Memory B cell (primary cell): Measurements from ENCODE around the gene RABIF.
"Not testable (repeated sequence)": the region's sequence is repeated elsewhere in the genome, so short reads cannot be mapped to it uniquely, and the experiment has no call there.

ENCODE experiments used
- ATAC-seq: fragments of 150-1000 bp; cut with Tn5 transposase; 2 replicates; pipeline ENCODE4 v1.10.0; 2021; ENCODE audit warnings: low read depth, mild to moderate bottlenecking, moderate library complexity
- DNase-seq, 2 donors: peaks; one replicate each; pipeline ENCODE4 v3.0.0; 2022; ENCODE audit warnings: low spot score in 2 of 2
- H3K27ac Mint-ChIP-seq: one replicate; pipeline ENCODE4 v1.8.0; 2022; ENCODE audit warnings: mild to moderate bottlenecking, moderate library complexity, mixed read lengths
- H3K27me3 Mint-ChIP-seq: one replicate; pipeline ENCODE4 v1.8.0; 2022; ENCODE audit warnings: mixed read lengths
- H3K36me3 Mint-ChIP-seq: one replicate; pipeline ENCODE4 v1.8.0; 2022; ENCODE audit warnings: mild to moderate bottlenecking, mixed read lengths
- H3K4me1 Mint-ChIP-seq: one replicate; pipeline ENCODE4 v1.8.0; 2022; ENCODE audit warnings: mixed read lengths
- H3K4me3 Mint-ChIP-seq: one replicate; pipeline ENCODE4 v1.8.0; 2022; ENCODE audit warnings: mild to moderate bottlenecking, moderate library complexity, mixed read lengths
- H3K9me3 Mint-ChIP-seq: one replicate; pipeline ENCODE4 v1.8.0; 2022; ENCODE audit warnings: mixed read lengths

RABIF gene

GRCh38 chr1:202888531-202889360 is at the start of gene RABIF:
Gene RABIF, minus strand, starts transcription at chr1:202889149. Its CDS starts 51 bp downstream, at chr1:202889098.
- no peaks in the 10 kb centered on the region for H3K27me3 Mint-ChIP-seq
- DNase-seq, result peak; percentile 90 to 95
- H3K4me1 Mint-ChIP-seq, result peaks cover 6% of the 10 kb centered on the region
- peak; percentile 89 for ATAC-seq
- H3K27ac Mint-ChIP-seq, result peak within 1 kb of the TSS; percentile 84
- peaks cover 12% of the 10 kb centered on the region for H3K36me3 Mint-ChIP-seq
- H3K4me3 Mint-ChIP-seq, result peak within 1 kb of the TSS; percentile 91
- no peaks in the 10 kb centered on the region for H3K9me3 Mint-ChIP-seq

DNA sequence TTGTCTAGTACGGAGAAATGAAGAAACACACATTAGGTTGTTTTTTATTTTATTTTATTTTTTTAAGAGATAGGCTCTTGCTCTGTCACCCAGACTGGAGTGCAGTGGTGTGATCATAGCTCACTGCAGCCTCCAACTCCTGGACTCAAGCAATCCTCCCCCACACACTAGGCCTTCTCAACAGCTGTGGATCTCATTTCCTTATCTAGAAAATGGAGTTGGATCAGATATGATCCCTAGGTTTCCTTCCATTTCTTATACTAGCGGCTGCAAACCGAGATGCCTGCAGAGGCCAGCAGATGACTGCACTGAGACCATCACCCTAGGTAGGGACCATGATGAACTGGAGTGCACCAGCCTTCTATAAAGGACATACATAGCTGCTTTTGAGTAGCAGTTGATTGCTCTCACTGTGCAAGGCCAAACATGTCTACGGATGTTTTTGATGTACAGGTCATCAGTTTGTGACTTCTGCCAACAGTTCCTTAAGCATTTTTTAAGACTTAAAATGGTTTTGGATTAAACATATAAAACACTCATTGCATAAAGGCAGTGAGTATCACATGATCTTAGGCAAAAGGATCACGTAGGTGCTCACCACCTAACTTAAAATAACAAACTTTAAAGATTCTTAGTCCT is 49.5 kb upstream of the RABIF start:
- Mint-ChIP-seq H3K4me1 (no peaks in the 10 kb centered on the region), H3K27me3 (peaks cover 2% of the 10 kb centered on the region), H3K9me3 (no peaks in the 10 kb centered on the region), H3K4me3 (no peak overlapping the region), H3K36me3 (peaks cover 17% of the 10 kb centered on the region), H3K27ac (no peak overlapping the region)
- no peak for ATAC-seq
- no peak for DNase-seq

- not testable (repeated sequence) for H3K9me3 Mint-ChIP-seq, H3K4me1 Mint-ChIP-seq, ATAC-seq, DNase-seq, H3K27me3 Mint-ChIP-seq, H3K27ac Mint-ChIP-seq, H3K4me3 Mint-ChIP-seq, H3K36me3 Mint-ChIP-seq
These were observed 47.5 kb upstream of the RABIF start for GRCh38 chr1:202936409-202936808.

DNA sequence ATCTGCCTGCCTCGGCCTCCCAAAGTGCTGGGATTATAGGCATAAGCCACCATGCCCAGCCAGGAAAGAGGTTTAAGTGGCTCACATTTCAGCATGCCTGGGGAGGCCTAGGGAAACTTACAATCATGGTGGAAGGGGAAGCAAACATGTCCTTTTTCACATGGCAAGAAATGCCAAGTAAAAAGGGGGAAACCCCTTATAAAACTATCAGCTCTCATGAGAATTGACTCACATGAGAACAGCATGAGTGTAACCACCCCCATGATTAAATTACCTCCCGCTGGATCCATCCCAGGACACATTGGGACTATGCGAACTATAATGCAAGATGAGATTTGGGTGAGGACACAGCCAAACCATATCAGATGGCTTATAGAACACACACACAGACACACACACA is 46.9 kb upstream of the RABIF start:
- no peaks in the 10 kb centered on the region for H3K4me1 Mint-ChIP-seq
- no peak overlapping the region for H3K4me3 Mint-ChIP-seq
- peaks cover 2% of the 10 kb centered on the region for H3K27me3 Mint-ChIP-seq
- H3K9me3 Mint-ChIP-seq, result peaks cover 3% of the 10 kb centered on the region
- ATAC-seq (no peak), DNase-seq (no peak)
- no peak overlapping the region for H3K27ac Mint-ChIP-seq
- peaks cover under 1% of the 10 kb centered on the region for H3K36me3 Mint-ChIP-seq

- ATAC-seq, result no peak
- DNase-seq, result no peak
- Mint-ChIP-seq H3K27me3 (peaks cover 2% of the 10 kb centered on the region), H3K4me3 (no peak overlapping the region), H3K36me3 (no peaks in the 10 kb centered on the region), H3K4me1 (no peaks in the 10 kb centered on the region), H3K9me3 (peaks cover 3% of the 10 kb centered on the region), H3K27ac (no peak overlapping the region)
These were observed 45.8 kb upstream of the RABIF start for GRCh38 chr1:202934755-202935154.

DNA sequence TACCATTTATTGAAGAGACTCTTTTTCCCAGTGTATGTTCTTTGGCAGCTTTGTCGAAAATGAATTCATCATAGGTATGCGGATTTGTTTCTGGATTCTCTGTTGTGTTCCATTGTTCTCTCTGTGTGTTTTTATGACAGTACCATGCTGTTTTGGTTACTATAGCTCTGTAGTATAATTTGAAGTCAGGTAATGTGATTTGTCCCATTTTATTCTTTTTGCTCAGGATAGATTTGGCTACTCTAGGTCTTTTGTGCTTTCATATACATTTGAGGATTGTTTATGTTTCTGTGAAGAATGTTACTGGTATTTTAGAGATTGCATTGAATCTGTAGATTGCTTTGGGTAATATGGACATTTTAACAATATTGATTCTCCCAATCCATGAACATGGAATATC is 43.5 kb upstream of the RABIF start:
- H3K4me1 Mint-ChIP-seq, result no peaks in the 10 kb centered on the region
- no peaks in the 10 kb centered on the region for H3K36me3 Mint-ChIP-seq
- H3K4me3 Mint-ChIP-seq, result no peak overlapping the region
- DNase-seq (no peak), ATAC-seq (no peak)
- H3K27me3 Mint-ChIP-seq, result peaks cover 2% of the 10 kb centered on the region
- H3K9me3 Mint-ChIP-seq, result peaks cover 3% of the 10 kb centered on the region
- no peak overlapping the region for H3K27ac Mint-ChIP-seq

DNA sequence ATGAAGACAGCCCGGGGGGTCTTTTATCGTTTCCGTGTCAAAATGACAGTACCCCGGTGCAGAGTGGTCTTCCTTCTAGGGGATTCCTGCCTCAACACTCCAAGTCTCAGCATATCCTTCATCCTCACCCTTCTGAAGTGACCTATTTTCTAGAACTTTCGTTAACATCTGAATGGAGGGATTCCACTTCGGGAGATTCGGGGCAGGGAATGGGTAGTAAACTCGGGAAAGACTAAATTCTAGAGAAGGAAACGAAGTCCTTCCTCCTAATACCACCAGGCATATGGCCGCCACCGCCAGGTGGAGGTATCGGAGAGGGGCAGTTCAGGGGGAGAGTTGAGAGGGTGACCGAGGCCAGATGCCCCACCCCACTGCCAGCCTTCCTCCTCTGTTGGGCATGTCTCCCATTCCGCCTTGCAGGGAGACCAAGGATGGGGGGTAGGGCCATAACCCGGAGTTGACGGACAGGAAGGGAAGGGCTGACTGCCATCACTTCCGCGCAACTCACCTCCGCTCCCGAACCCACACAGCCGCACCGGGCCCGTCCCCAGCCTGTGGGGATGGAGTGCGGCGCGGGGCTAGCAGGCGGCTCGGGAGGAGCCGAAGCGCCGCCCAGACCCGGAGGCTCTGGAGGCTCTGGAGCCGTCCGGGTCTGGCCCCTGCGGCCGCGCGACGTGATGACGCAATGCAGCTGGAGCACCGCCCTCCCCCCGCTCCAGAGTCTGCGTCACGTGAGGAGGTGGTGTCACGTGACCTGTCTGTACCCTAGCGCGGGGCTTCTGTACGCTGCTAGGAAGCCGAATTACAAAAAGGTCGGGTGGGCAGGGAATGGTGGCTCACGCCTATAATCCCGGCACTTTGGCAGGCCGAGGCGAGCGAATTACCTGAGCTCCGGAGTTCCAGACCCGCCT is 37.9 kb upstream of the RABIF start, which contains the start of gene KLHL12:
TSS of gene KLHL12 (minus strand) at position 654 of the 911 bp plus-strand sequence. CDS start 2,072 bp downstream, outside the sequence.
- H3K27me3 Mint-ChIP-seq, result no peaks in the 10 kb centered on the region
- H3K9me3 Mint-ChIP-seq, result no peaks in the 10 kb centered on the region
- peaks cover 10% of the 10 kb centered on the region for H3K4me1 Mint-ChIP-seq
- peak within 1 kb of the TSS; percentile 92 for H3K27ac Mint-ChIP-seq
- H3K36me3 Mint-ChIP-seq, result peaks cover 2% of the 10 kb centered on the region
- peak; percentile 93 for ATAC-seq
- peak within 1 kb of the TSS; percentile 92 for H3K4me3 Mint-ChIP-seq
- peak; percentile 92 to 93 for DNase-seq

GRCh38 chr1:202923533-202923932 is 34.6 kb upstream of the RABIF start:
- Mint-ChIP-seq H3K4me1 (peaks cover 10% of the 10 kb centered on the region), H3K27me3 (no peaks in the 10 kb centered on the region), H3K36me3 (peaks cover 6% of the 10 kb centered on the region), H3K9me3 (no peaks in the 10 kb centered on the region), H3K27ac (no peak overlapping the region), H3K4me3 (no peak overlapping the region)
- ATAC-seq, result no peak
- no peak for DNase-seq

- Mint-ChIP-seq H3K4me3 (no peak overlapping the region), H3K36me3 (peaks cover 10% of the 10 kb centered on the region), H3K9me3 (no peaks in the 10 kb centered on the region), H3K27ac (no peak overlapping the region), H3K27me3 (no peaks in the 10 kb centered on the region), H3K4me1 (peaks cover 2% of the 10 kb centered on the region)
- no peak for DNase-seq
- no peak for ATAC-seq
These were observed 30.7 kb upstream of the RABIF start for GRCh38 chr1:202919615-202920014.

DNA sequence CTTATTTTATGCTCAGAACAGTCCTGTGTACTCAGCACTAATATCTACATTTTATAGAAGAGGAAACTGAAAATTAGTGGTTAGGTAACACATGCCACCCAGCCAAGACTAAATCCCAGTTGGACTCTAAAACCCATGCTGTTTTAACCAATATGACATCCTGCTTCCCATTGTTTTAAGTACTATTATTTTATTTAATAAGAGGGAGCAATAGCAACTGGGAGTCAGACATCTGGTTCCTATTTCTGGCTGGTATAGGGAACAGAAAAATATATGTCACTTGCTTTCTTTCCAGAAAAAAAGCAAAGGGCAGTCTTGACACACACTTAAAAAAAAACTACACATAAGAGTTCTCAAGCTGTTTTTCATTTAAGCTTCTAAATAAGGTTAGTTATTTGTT is 26.2 kb upstream of the RABIF start:
- H3K4me1 Mint-ChIP-seq, result no peaks in the 10 kb centered on the region
- peaks cover 39% of the 10 kb centered on the region for H3K36me3 Mint-ChIP-seq
- no peaks in the 10 kb centered on the region for H3K9me3 Mint-ChIP-seq
- H3K4me3 Mint-ChIP-seq, result no peak overlapping the region
- no peaks in the 10 kb centered on the region for H3K27me3 Mint-ChIP-seq
- DNase-seq (no peak), ATAC-seq (no peak)
- no peak overlapping the region for H3K27ac Mint-ChIP-seq

DNA sequence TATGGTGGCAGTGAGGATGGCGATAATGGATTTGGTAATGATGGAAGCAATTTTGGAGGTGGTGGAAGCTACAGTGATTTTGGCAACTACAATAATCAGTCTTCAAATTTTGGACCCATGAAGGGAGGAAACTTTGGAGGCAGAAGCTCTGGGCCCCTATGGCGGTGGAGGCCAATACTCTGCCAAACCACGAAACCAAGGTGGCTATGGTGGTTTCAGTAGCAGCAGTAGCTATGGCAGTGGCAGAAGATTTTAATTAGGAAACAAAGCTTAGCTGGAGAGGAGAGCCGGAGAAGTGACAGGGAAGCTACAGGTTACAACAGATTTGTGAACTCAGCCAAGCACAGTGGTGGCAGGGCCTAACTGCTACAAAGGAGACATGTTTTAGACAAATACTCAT is 23.5 kb upstream of the RABIF start:
- H3K9me3 Mint-ChIP-seq, H3K27me3 Mint-ChIP-seq, H3K4me1 Mint-ChIP-seq, ATAC-seq, DNase-seq, H3K4me3 Mint-ChIP-seq, H3K27ac Mint-ChIP-seq: not testable (repeated sequence)
- H3K36me3 Mint-ChIP-seq, result peaks cover 45% of the 10 kb centered on the region

DNA sequence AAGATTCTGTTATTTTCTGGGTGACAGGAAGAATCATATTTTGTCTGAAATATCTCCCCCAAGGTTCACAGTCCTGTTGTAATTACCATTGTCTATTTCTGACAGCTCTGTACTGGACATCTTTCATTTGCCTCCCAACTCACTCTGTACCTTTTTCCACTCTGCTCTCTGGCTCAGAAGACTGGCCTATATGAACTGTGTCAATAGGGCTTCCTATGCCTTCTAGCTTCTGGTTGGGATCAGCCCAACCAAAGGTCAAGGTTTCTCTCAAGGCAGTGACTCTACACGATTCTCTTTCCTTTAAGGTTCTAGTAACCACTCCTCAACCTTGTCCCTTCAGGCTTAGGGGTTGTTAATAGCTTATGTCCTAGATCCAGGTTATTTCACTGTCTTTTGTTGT is 20.5 kb upstream of the RABIF start:
- no peak for DNase-seq
- H3K4me3 Mint-ChIP-seq, result no peak overlapping the region
- H3K36me3 Mint-ChIP-seq, result peaks cover 44% of the 10 kb centered on the region
- H3K9me3 Mint-ChIP-seq, result no peaks in the 10 kb centered on the region
- no peaks in the 10 kb centered on the region for H3K4me1 Mint-ChIP-seq
- no peaks in the 10 kb centered on the region for H3K27me3 Mint-ChIP-seq
- no peak overlapping the region for H3K27ac Mint-ChIP-seq
- ATAC-seq, result no peak

GRCh38 chr1:202908998-202909397 is 20.0 kb upstream of the RABIF start:
- H3K27me3 Mint-ChIP-seq, result no peaks in the 10 kb centered on the region
- no peaks in the 10 kb centered on the region for H3K4me1 Mint-ChIP-seq
- H3K27ac Mint-ChIP-seq, result no peak overlapping the region
- H3K4me3 Mint-ChIP-seq, result no peak overlapping the region
- no peak for DNase-seq
- H3K36me3 Mint-ChIP-seq, result peaks cover 43% of the 10 kb centered on the region
- ATAC-seq, result no peak
- no peaks in the 10 kb centered on the region for H3K9me3 Mint-ChIP-seq

GRCh38 chr1:202905331-202905730 is 16.4 kb upstream of the RABIF start:
- H3K4me3 Mint-ChIP-seq, result no peak overlapping the region
- DNase-seq (no peak), ATAC-seq (no peak)
- no peaks in the 10 kb centered on the region for H3K4me1 Mint-ChIP-seq
- peaks cover 21% of the 10 kb centered on the region for H3K36me3 Mint-ChIP-seq
- no peaks in the 10 kb centered on the region for H3K9me3 Mint-ChIP-seq
- no peaks in the 10 kb centered on the region for H3K27me3 Mint-ChIP-seq
- H3K27ac Mint-ChIP-seq, result no peak overlapping the region
